Activated CD4-positive, alpha-beta T cell treated with anti-CD3 and anti-CD28 coated beads, Interleukin-2, amount 50 U/mL, for 24 hours (primary cell): ENCODE data around the gene MCM5.
"Not testable (repeated sequence)": the region's sequence is repeated elsewhere in the genome, so short reads cannot be mapped to it uniquely, and the experiment has no call there.

Experiments used
- DNase-seq, 2 donors: peaks; one replicate each; pipeline ENCODE4 v3.0.0-alpha.2; 2020; ENCODE audit warnings: low read depth in 1 of 2, low spot score in 1 of 2

MCM5 gene

DNA sequence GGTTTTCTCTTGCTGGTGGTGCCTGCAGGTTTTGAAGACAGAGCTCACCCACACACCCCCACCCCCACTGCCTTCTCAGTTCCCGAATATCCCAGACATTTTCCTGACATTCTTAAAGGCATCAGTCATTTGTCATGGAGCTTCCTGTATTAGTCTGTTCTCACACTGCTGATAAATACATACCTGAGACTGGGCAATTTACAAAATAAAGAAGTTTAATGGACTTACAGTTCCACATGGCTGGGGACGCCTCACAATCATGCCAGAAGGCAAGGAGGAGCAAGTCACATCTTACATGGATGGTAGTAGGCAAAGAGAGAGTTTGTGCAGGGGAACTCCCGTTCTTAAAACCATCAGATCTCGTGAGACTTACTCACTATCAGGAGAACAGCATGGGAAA is 71.6 kb downstream of the MCM5 start:
- DNase-seq: not testable (repeated sequence)

DNA sequence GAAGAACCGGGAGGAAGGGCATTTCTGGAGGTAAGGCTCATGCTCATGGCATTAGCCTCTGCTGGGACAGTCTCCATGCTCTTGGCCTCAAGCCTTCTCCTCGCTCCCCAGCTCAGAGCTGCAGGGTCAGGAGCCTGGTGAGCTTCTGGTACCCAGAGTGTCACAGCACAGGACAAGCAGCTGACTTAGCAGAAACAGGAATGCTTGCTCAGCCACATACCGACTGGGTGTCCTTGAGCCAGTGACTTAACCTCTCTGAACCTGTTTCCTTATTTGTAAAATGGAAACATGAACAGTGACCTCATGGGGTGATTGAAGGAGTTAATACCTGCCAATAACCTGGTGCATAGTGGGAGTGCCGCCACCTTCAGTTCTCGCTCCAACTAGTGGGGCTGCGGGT is 72.5 kb downstream of the MCM5 start:
- DNase-seq: no peak

DNA sequence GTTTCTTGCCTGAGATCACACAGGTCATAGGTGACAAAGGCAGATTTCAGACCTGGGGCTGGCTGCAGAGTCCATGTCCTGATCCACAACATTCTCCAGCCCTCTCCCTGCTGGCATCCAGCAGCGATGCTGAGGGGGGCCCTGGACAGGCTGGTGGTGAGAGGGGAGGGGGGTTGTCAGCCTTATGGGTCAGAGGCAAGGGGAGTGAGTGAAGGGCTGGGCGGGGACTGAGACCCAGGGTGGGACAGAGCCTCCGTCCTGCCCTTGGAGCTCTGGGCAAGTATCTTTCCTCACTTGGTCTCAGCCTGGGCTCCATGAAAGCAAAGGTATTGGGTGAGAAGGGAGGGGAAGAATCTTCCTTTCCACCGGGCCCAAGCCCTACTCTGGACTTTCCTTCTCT is 74.0 kb downstream of the MCM5 start:
- DNase-seq: no peak
